Heart left ventricle (tissue), 16 donors: ENCODE data around the gene VAC14. TPM values are rescaled to one million over a fixed set of nuclear protein-coding genes. Genes with fewer than 3 reads are reported as not detected.
"Not testable (repeated sequence)": the region's sequence is repeated elsewhere in the genome, so short reads cannot be mapped to it uniquely, and the experiment has no call there.

Source experiments
- ATAC-seq, 4 donors: fragments of 200-7000 bp; cut with Tn5 transposase; one replicate each; pipeline ENCODE4 v1.9.1; 2020 to 2022; ENCODE audit warnings: moderate library complexity in 4 of 4, mild to moderate bottlenecking in 3 of 4, moderate number of reproducible peaks in 1 of 4
- DNase-seq, 5 donors: peaks; one replicate each; pipeline ENCODE4 v3.0.0-alpha.2; 2020
- H3K27ac ChIP-seq, 12 donors: fragments of 200-600 bp; sonication (generic) in 4 of 12; one replicate each; pipeline versions ENCODE4 v1.5.0 to v1.8.0; 2016 to 2022; ENCODE audit warnings: mild to moderate bottlenecking in 2 of 12
- H3K27me3 ChIP-seq, 9 donors: fragments of 200-600 bp; sonication (generic) in 2 of 9; one replicate each; pipeline versions ENCODE4 v1.5.1 to v1.8.0; 2016 to 2022; ENCODE audit warnings: mild to moderate bottlenecking in 3 of 9
- H3K36me3 ChIP-seq, 9 donors: fragments of 200-600 bp; sonication (generic) in 2 of 9; one replicate each; pipeline versions ENCODE4 v1.5.0 to v1.8.0; 2018 to 2022; ENCODE audit warnings: mild to moderate bottlenecking in 2 of 9
- H3K4me1 ChIP-seq, 12 donors: fragments of 200-600 bp; sonication (generic) in 4 of 12; one replicate each; pipeline versions ENCODE4 v1.5.0 to v1.8.0; 2016 to 2022; ENCODE audit warnings: mild to moderate bottlenecking in 3 of 12
- H3K4me3 ChIP-seq, 12 donors: fragments of 200-600 bp; sonication (generic) in 4 of 12; one replicate each; pipeline versions ENCODE4 v1.5.0 to v1.8.0; 2017 to 2022; ENCODE audit warnings: mild to moderate bottlenecking in 9 of 12, moderate library complexity in 4 of 12
- H3K9me3 ChIP-seq, 12 donors: fragments of 200-600 bp; sonication (generic) in 4 of 12; one replicate each; pipeline versions ENCODE4 v1.5.0 to v1.8.0; 2016 to 2022; ENCODE audit warnings: mild to moderate bottlenecking in 1 of 12
- CTCF ChIP-seq, 12 donors: fragments of 200-600 bp; sonication (generic) in 4 of 12; IDR thresholded peaks; one replicate each; pipeline versions ENCODE4 v1.5.0 to v1.8.0; 2018 to 2022; ENCODE audit warnings: antibody characterized with exemption in 12 of 12, mild to moderate bottlenecking in 5 of 12
- POLR2A ChIP-seq, 2 donors: fragments of 450-650 bp; IDR thresholded peaks; one replicate each; pipeline ENCODE4 v1.6.1; 2017; ENCODE audit warnings: antibody characterized with exemption in 2 of 2, mild to moderate bottlenecking in 2 of 2, moderate library complexity in 2 of 2
- WGBS, 4 donors: extraction: QIAGEN DNeasy Blood & Tissue Kit in 2 of 4; methylation state at CpG; one replicate each; pipeline versions ENCODE4 v1.1.5 to v1.1.7; 2013 to 2018; 5-methylcytosine and 5-hydroxymethylcytosine counted together
- intact Hi-C, 10 donors: fragments of 100-400 bp; cut with DNase I; formaldehyde crosslinking; loops; one replicate each; pipeline versions ENCODE4 v1.11.1 to v1.14.2; 2022
- polyA plus RNA-seq, 2 donors: library from polyadenylated mRNA; stranded (reverse); fragments of 200-250 nt; gene quantifications; one replicate each; pipeline ENCODE4 v1.2.3, GENCODE V29; 2013
- total RNA-seq, 9 donors: library from RNA; depleted of rRNA in 2 of 9; stranded (reverse); fragments of >200 nt in 2 of 9; fragmentation: NEBNext Ultra II Directional in 3 of 9; extraction: Animal tissue kit (Norgen Biotek cat#: 25700) in 3 of 9; gene quantifications; one replicate each; pipeline versions ENCODE4 v1.1.0 to v1.2.4, GENCODE V29; 2016 to 2023
- donor health status: ischemic (EF 13 %, LVEDD 7.1; RV severe dilation, severe dysfunction).
- donor health status: healthy with polysubstance abuse.
- donor health status: DM: no; HTN: yes; CAD: no.
- donor health status: DM: no; HTN: no; CAD: no.
- donor health status: ischemic (EF 25% LVEDD 6.9; RV normal size, moderate dysfunction).
- donor health status: ischemic (EF 25% LVEDD 5.7; RV mildly dilated, moderate dysfunction).
- donor health status: healthy.
- donor health status: DM: yes; HTN: yes; CAD: no.
- donor health status: ischemic (EF 35%, LVEDD 5.7; RV mildly dilated, moderate dysfunction).
- donor health status: nonischemic (EF 11% LVEDD 7.7; RV severe dilation, severe dysfunction).
- donor health status: DM: yes; HTN: yes; CAD: no.
- donor health status: PGD.
- donor health status: ischemic (EF 29% LVEDD 5.4; RV normal size, mild dysfunction).
- donor health status: nonischemic (EF 23%, LVEDD 6.1; RV moderate dilation, normal function).

The VAC14 gene
- total and polyA plus RNA-seq, 11 donors = 13.9 to 48.0 (median 26.1) TPM

GRCh38 chr16:70647441-70648359 is 153.3 kb downstream of the VAC14 start:
- ATAC-seq (no peak), DNase-seq (no peak)
- no peaks in the 10 kb centered on the region for H3K9me3 ChIP-seq
- H3K27me3 ChIP-seq = no peaks in the 10 kb centered on the region
- WGBS, 4 donors = 84 to 88% (median 86%) methylated on average over 15 of the region's 15 CpGs
- no peaks in the 10 kb centered on the region for H3K36me3 ChIP-seq
- peaks cover 0 to 15% (median 2%) of the 10 kb centered on the region in 12 donors for H3K4me1 ChIP-seq
- peak overlapping the region in 4 of 12 donors; percentile 16 to 48 (median 40) for H3K4me3 ChIP-seq
- intact Hi-C loops = loop anchor here in 3 of 10 donors (5.0 to 10.0 kb wide), 2 partner anchors 73 to 75 kb away; no protein-coding TSS in a partner anchor
- no peak for TF ChIP-seq CTCF (IDR thresholded peaks at IDR 0.05)
- no peak for TF ChIP-seq POLR2A (IDR thresholded peaks at IDR 0.05)
- peak overlapping the region in 4 of 12 donors; percentile 33 to 66 (median 58) for H3K27ac ChIP-seq

DNA sequence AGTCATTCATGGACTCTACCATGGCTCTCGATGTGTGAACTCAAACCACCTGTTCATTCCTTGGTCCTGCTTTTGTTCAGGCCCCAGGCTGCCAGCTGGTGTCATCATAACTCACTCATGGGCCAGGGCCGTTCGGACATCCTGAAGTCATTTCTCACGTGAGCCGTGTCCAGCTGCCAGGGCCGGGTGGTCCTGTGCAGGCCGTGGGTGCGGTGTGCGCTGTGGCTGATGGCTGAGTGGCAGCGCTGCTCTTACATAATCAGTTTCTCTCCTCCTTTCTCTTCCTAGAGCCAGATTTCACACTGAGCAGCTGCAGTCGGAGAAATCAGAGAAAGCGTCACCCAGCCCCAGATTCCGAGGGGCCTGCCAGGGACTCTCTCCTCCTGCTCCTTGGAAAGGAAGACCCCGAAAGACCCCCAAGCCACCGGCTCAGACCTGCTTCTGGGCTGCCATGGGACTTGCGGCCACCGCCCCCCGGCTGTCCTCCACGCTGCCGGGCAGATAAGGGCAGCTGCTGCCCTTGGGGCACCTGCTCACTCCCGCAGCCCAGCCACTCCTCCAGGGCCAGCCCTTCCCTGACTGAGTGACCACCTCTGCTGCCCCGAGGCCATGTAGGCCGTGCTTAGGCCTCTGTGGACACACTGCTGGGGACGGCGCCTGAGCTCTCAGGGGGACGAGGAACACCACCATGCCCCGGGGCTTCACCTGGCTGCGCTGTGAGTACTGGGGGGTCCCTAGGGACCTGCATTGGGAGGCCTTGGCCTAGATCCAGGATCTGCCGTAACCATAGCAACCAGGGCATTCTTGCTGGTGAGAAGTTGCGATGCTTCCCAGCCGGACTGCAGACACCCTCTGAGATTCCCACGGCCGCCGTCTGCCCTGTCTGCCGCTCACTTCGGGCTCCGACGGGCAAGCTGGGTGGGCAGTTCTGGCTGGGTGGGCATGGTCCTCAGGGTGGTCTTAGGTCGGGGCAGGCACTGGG is 154.4 kb downstream of the VAC14 start, which contains the start of gene IL34:
Gene IL34 (plus strand): TSS at position 300 of the 982 bp plus-strand sequence. CDS start 389 bp downstream, at position 689.
- no peaks in the 10 kb centered on the region for H3K27me3 ChIP-seq
- peak in 1 of 5 donors; percentile 45 for DNase-seq
- peak within 1 kb of the TSS in 7 of 12 donors; percentile 7 to 48 (median 16) for H3K4me3 ChIP-seq
- intact Hi-C loops = loop anchor here in 3 of 10 donors (5.0 to 10.0 kb wide), 2 partner anchors 72 to 74 kb away; no protein-coding TSS in a partner anchor
- no peaks in the 10 kb centered on the region for H3K9me3 ChIP-seq
- peak within 1 kb of the TSS in 5 of 12 donors; percentile 33 to 66 (median 58) for H3K27ac ChIP-seq
- ATAC-seq = peak in 3 of 4 donors; percentile 38 to 70 (median 62)
- peaks cover 0 to 15% (median 2%) of the 10 kb centered on the region in 12 donors for H3K4me1 ChIP-seq
- WGBS, 4 donors = 72 to 82% (median 79%) methylated on average over 31 to 39 of the region's 39 CpGs
- TF ChIP-seq CTCF (IDR thresholded peaks at IDR 0.05) (no peak), POLR2A (IDR thresholded peaks at IDR 0.05) (no peak)
- H3K36me3 ChIP-seq = no peaks in the 10 kb centered on the region

DNA sequence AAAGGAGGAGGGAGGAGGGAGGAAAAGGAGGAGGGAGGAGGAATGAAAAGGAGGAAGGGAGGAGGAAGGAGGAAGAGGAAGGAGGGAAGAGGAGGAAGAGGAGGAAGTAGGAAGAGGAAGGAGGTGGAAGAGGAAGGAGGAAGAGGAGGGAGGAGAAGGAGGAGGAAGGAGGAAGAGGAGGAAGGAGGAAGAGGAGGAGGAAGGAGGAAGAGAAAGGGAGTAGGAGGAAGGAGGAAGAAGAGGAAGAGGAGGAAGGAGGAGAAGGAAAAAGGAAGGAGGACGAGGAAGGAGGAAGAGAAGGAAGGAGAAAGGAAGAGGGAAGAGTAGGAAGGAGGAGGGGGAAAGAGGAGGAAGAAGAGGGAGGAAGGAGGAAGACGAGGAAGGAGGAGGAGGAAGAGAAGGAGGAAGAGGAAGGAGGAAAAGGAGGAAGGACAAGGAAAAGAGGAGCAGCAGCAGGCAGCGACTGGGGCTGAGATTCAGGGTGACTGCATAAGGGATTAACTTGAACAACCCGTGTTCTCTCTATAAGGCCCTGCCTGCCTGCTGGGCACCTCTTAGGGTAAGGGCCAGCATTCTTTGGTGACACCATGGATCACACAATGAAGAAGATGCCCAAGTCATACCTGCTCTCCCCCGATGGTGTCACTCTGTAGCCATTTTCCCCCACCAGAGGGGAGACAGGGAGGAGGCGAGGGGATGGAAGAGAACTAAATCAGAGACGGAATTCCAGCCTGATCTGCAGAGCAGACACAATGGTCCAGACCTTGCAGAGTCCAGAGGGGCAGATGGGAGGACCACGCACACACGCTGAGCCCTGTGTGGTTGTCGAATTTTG is 156.0 kb downstream of the VAC14 start:
- H3K27me3 ChIP-seq = no peaks in the 10 kb centered on the region
- no peak overlapping the region for H3K4me3 ChIP-seq
- H3K4me1 ChIP-seq = peaks cover 0 to 17% (median 2%) of the 10 kb centered on the region in 12 donors
- DNase-seq = no peak
- ATAC-seq = no peak
- no peaks in the 10 kb centered on the region for H3K9me3 ChIP-seq
- H3K36me3 ChIP-seq = no peaks in the 10 kb centered on the region
- intact Hi-C loops = loop anchor here in 3 of 10 donors (5.0 to 10.0 kb wide), 2 partner anchors 70 to 73 kb away; no protein-coding TSS in a partner anchor
- TF ChIP-seq CTCF (IDR thresholded peaks at IDR 0.05) = no peak
- no peak overlapping the region for H3K27ac ChIP-seq
- WGBS, 4 donors = 77 to 88% (median 81%) methylated on average over 9 to 10 of the region's 10 CpGs

DNA sequence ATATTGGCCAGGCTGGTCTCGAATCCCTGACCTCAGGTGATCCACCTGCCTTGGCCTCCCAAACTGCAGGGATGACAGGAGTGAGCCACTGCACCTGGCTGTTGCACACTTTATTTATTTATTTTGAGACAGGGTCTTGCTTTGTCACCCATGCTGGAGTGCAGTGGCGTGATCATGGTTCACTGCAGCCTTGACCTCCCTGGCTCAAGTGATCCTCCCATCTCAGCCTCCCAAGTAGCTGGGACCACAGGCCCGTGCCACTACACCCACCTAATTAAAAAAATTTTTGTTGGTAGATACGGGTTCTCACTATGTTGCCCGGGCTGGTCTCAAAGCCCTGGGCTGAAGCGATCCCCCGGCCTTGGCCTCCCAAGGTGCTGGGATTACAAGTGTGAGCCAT is 157.7 kb downstream of the VAC14 start:
- not testable (repeated sequence) for H3K27ac ChIP-seq, DNase-seq, H3K27me3 ChIP-seq, H3K4me3 ChIP-seq, ATAC-seq, H3K9me3 ChIP-seq, H3K36me3 ChIP-seq
- H3K4me1 ChIP-seq = peaks cover 0 to 27% (median 4%) of the 10 kb centered on the region in 12 donors
- 80 to 95% (median 86%) methylated on average over 7 of the region's 7 CpGs for WGBS, 4 donors
- intact Hi-C loops = loop anchor here in 2 of 10 donors (10.0 kb wide), 1 partner anchor 68 kb away; no protein-coding TSS in a partner anchor
